GM12878 (cell line): ENCODE measurements around the gene COL15A1. TPM values are rescaled to one million over a fixed set of nuclear protein-coding genes. Genes with fewer than 3 reads are reported as not detected.

Source experiments
- ATAC-seq: fragments of 200-7000 bp; cut with Tn5 transposase; 3 replicates; pipeline ENCODE4 v1.9.1; 2020; ENCODE audit warnings: mild to moderate bottlenecking, moderate library complexity
- BruUV-seq: library from RNA; stranded (reverse); fragments of 400-500 nt; replicated peaks from 2 replicates; lab custom pipeline; 2021; lab: Mats Ljungman, UMichigan
- CTCF ChIA-PET: fragments of 300-600 bp; sonication (Branson Sonifier 250); formaldehyde crosslinking; extraction: SDS; loops from one replicate; lab custom pipeline; 2021; ENCODE audit warnings: inconsistent platforms; lab: Yijun Ruan, JAX
- POLR2A ChIA-PET: fragments of 350-600 bp; formaldehyde crosslinking; extraction: SDS; loops from one replicate; lab custom pipeline; 2021; ENCODE audit warnings: inconsistent platforms; lab: Charles Lee
- RAD21 ChIA-PET: fragments of 300-600 bp; sonication (Branson Sonifier 250); formaldehyde crosslinking; loops from one replicate; lab custom pipeline; 2023; ENCODE audit warnings: antibody characterized with exemption; ENCODE audit not compliant: unreplicated experiment; lab: Charles Lee
- SMC1A ChIA-PET: fragments of 300-600 bp; sonication (Branson Sonifier 250); formaldehyde crosslinking; loops from one replicate; lab custom pipeline; 2023; ENCODE audit not compliant: unreplicated experiment, uncharacterized antibody; lab: Charles Lee
- DNase-seq: peaks from one replicate; pipeline ENCODE4 v3.0.0-alpha.2; 2011; ENCODE audit warnings: low read depth, low spot score
- FAIRE-seq: peaks from 3 replicates; lab custom pipeline; 2011; peaks lifted over from hg19 to GRCh38; lab: Jason Lieb, UNC
- H2AFZ ChIP-seq: 2 replicates; pipeline ENCODE4 v1.6.0; 2011; ENCODE audit warnings: low read depth, low read length, control low read depth; ENCODE audit not compliant: control insufficient read depth
- H3K27ac ChIP-seq: 2 replicates; pipeline ENCODE4 v1.5.1; 2011; ENCODE audit warnings: control low read depth; ENCODE audit not compliant: control insufficient read depth, insufficient read depth
- H3K27me3 ChIP-seq, 2 experiments: replicated peaks in 1 of 2; 2 replicates each; pipeline versions ENCODE4 v1.6.0 to v1.6.1; 2011; ENCODE audit warnings: low read length in 1 of 2; ENCODE audit not compliant: control insufficient read depth in 2 of 2, insufficient read depth in 2 of 2
- H3K36me3 ChIP-seq, 2 experiments: 2 replicates each; pipeline ENCODE4 v1.5.1; 2011; ENCODE audit warnings: low read length in 1 of 2; ENCODE audit not compliant: control insufficient read depth in 2 of 2, insufficient read depth in 2 of 2
- H3K4me1 ChIP-seq: 2 replicates; pipeline ENCODE4 v1.6.1; 2011; ENCODE audit warnings: mild to moderate bottlenecking, low read length, moderate library complexity, mixed read lengths; ENCODE audit not compliant: control insufficient read depth, insufficient read depth
- H3K4me2 ChIP-seq: 2 replicates; pipeline ENCODE4 v1.6.0; 2011; ENCODE audit warnings: control low read depth; ENCODE audit not compliant: control insufficient read depth, insufficient read depth
- H3K4me3 ChIP-seq: fragments of 200-600 bp; sonication (generic); 2 replicates; pipeline ENCODE4 v1.5.1; 2016
- H3K79me2 ChIP-seq: 2 replicates; pipeline ENCODE4 v1.6.0; 2011; ENCODE audit warnings: low read length; ENCODE audit not compliant: control insufficient read depth, insufficient read depth
- H3K9ac ChIP-seq: 2 replicates; pipeline ENCODE4 v1.8.0; 2011; ENCODE audit warnings: low read length, control low read depth, mixed read lengths; ENCODE audit not compliant: control insufficient read depth, insufficient read depth
- H3K9me3 ChIP-seq: replicated peaks from 3 replicates; pipeline ENCODE4 v1.5.1; 2011; ENCODE audit warnings: mild to moderate bottlenecking, low read length; ENCODE audit not compliant: control insufficient read depth, insufficient read depth
- H4K20me1 ChIP-seq: 2 replicates; pipeline ENCODE4 v1.6.0; 2011; ENCODE audit not compliant: control insufficient read depth, insufficient read depth
- MTA3 ChIP-seq: IDR thresholded peaks from 2 replicates; pipeline ENCODE4 v1.6.1; 2012; ENCODE audit warnings: low read length, inconsistent platforms, borderline replicate concordance
- POU2F2 ChIP-seq: IDR thresholded peaks from 3 replicates; pipeline ENCODE4 v1.6.1; 2011; ENCODE audit warnings: low read depth, mild to moderate bottlenecking, low read length, borderline replicate concordance
- RFX5 ChIP-seq: IDR thresholded peaks from 2 replicates; pipeline ENCODE4 v1.6.1; 2011; ENCODE audit warnings: low read depth, low read length, improper control_type of control experiment
- SIN3A ChIP-seq: IDR thresholded peaks from 2 replicates; pipeline ENCODE4 v1.6.1; 2012; ENCODE audit warnings: low read depth, low read length, improper control_type of control experiment
- SKIL ChIP-seq: fragments of 450-650 bp; IDR thresholded peaks from 2 replicates; pipeline ENCODE4 v1.6.1; 2017; ENCODE audit warnings: mild to moderate bottlenecking, low read depth, inconsistent platforms; ENCODE audit not compliant: poor library complexity, severe bottlenecking
- SUZ12 ChIP-seq: fragments of 200-600 bp; sonication (generic); IDR thresholded peaks from one replicate; pipeline ENCODE4 v1.6.1; 2018; ENCODE audit warnings: antibody characterized with exemption, mild to moderate bottlenecking; ENCODE audit not compliant: unreplicated experiment
- TAF1 ChIP-seq: IDR thresholded peaks from 2 replicates; pipeline ENCODE4 v1.6.1; 2011; ENCODE audit warnings: mild to moderate bottlenecking, low read depth, low read length, borderline replicate concordance
- TCF12 ChIP-seq: IDR thresholded peaks from 2 replicates; pipeline ENCODE4 v1.6.1; 2011; ENCODE audit warnings: low read depth, mild to moderate bottlenecking, low read length
- ZBED1 ChIP-seq: IDR thresholded peaks from 2 replicates; pipeline ENCODE4 v1.6.1; 2016; ENCODE audit warnings: borderline replicate concordance
- WGBS: methylation state at CpG from one replicate; pipeline ENCODE4 v1.1.6; 2016; ENCODE audit warnings: low lambda C conversion rate; ENCODE audit not compliant: insufficient replicate concordance, insufficient coverage; ENCODE audit errors: missing lambda C conversion rate; 5-methylcytosine and 5-hydroxymethylcytosine counted together
- in situ Hi-C: fragments of 300-500 bp; cut with MboI; formaldehyde crosslinking; loops from 9 replicates; pipeline ENCODE4 v1.14.3; 2018; ENCODE audit warnings: mixed read lengths
- intact Hi-C: fragments of 100-400 bp; cut with micrococcal nuclease; formaldehyde crosslinking; loops from one replicate; pipeline ENCODE4 v1.14.2; 2022; ENCODE audit not compliant: unreplicated experiment
- polyA plus RNA-seq, 11 experiments: library from polyadenylated mRNA; depleted of rRNA in 4 of 11; unstranded in 6 of 11; stranded (reverse) in 5 of 11; fragments of >200 nt; fragmentation: Nextera tagmentation in 4 of 11; fragmentation: Illumina TruSeq in 1 of 11; extraction: Ambion mirVana in 4 of 11; extraction: Trizol in 1 of 11; gene quantifications; 1 replicate in 1 of 11; 2 replicates in 10 of 11; pipeline versions ENCODE4 v1.2.1 to v1.2.3, GENCODE V29; 2011 to 2016; ENCODE audit warnings: inconsistent platforms in 2 of 11, missing spikeins in 2 of 11, low read depth in 1 of 11
- total RNA-seq, 4 experiments: library from RNA; depleted of rRNA in 3 of 4; stranded (reverse); fragments of >200 nt in 3 of 4; fragmentation: Illumina TruSeq in 1 of 4; extraction: Trizol in 1 of 4; gene quantifications; 2 replicates each; pipeline versions ENCODE4 v1.2.1 to v1.2.3, GENCODE V29; 2013 to 2021
- TF ChIP-seq, protein P1 (sequence below): IDR thresholded peaks from 2 replicates; pipeline ENCODE4 v1.6.1; 2012; ENCODE audit warnings: improper control_type of control experiment, low read depth, low read length; ENCODE audit not compliant: insufficient replicate concordance
- TF ChIP-seq, protein P2 (sequence below), 3 experiments: IDR thresholded peaks in 2 of 3; conservative IDR thresholded peaks in 1 of 3; 2 replicates each; pipeline ENCODE4 v1.5.1; 2011; ENCODE audit warnings: low read depth in 3 of 3, low read length in 3 of 3, mild to moderate bottlenecking in 3 of 3, control low read depth in 2 of 3, moderate library complexity in 2 of 3, inconsistent platforms in 1 of 3, mixed read lengths in 1 of 3; ENCODE audit not compliant: control insufficient read depth in 2 of 3, insufficient read depth in 1 of 3; ENCODE audit errors: extremely low read depth in 1 of 3

Gene COL15A1
- total and polyA plus RNA-seq, 10 of the 15 experiments (the other 5 are each of a cell fraction or from before 2014, with no cell fraction given): 0.01 to 0.28 (median 0.06) TPM; not detected in 2

GRCh38 chr9:99114846-99115500, 171.3 kb downstream of the COL15A1 start (continued):
- TF ChIP-seq, protein P1, sequence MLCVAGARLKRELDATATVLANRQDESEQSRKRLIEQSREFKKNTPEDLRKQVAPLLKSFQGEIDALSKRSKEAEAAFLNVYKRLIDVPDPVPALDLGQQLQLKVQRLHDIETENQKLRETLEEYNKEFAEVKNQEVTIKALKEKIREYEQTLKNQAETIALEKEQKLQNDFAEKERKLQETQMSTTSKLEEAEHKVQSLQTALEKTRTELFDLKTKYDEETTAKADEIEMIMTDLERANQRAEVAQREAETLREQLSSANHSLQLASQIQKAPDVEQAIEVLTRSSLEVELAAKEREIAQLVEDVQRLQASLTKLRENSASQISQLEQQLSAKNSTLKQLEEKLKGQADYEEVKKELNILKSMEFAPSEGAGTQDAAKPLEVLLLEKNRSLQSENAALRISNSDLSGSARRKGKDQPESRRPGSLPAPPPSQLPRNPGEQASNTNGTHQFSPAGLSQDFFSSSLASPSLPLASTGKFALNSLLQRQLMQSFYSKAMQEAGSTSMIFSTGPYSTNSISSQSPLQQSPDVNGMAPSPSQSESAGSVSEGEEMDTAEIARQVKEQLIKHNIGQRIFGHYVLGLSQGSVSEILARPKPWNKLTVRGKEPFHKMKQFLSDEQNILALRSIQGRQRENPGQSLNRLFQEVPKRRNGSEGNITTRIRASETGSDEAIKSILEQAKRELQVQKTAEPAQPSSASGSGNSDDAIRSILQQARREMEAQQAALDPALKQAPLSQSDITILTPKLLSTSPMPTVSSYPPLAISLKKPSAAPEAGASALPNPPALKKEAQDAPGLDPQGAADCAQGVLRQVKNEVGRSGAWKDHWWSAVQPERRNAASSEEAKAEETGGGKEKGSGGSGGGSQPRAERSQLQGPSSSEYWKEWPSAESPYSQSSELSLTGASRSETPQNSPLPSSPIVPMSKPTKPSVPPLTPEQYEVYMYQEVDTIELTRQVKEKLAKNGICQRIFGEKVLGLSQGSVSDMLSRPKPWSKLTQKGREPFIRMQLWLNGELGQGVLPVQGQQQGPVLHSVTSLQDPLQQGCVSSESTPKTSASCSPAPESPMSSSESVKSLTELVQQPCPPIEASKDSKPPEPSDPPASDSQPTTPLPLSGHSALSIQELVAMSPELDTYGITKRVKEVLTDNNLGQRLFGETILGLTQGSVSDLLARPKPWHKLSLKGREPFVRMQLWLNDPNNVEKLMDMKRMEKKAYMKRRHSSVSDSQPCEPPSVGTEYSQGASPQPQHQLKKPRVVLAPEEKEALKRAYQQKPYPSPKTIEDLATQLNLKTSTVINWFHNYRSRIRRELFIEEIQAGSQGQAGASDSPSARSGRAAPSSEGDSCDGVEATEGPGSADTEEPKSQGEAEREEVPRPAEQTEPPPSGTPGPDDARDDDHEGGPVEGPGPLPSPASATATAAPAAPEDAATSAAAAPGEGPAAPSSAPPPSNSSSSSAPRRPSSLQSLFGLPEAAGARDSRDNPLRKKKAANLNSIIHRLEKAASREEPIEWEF: no peak
- TF ChIP-seq, all 136 proteins: peak for 0

DNA sequence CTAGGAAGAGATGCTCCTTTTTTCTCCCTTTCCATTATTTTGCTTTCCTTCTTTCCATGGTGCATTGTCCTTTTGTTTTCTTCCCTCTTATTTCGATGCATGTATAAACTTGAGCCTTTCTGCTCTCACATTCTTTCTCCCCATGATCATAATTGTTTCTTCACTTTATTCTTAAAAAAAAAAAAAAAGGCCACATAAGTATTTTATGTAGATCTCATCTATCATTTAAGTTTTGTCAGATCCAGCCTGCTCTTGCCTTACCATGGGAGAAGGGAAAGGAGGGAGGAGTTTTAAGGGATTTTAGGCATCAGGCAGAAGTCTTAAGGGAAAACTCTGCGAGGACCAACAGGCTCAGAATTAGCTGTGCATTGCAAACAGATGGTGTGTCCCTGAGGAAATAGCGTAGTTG, 172.3 kb downstream of the COL15A1 start:
- no TSS peak for BruUV-seq
- Histone ChIP-seq H3K27me3 (no peaks in the 10 kb centered on the region), H3K4me3 (no peak overlapping the region), H3K9me3 (no peaks in the 10 kb centered on the region), H3K9ac (no peak overlapping the region), H3K4me1 (peaks cover 22% of the 10 kb centered on the region), H2AFZ (no peak overlapping the region), H3K4me2 (no peak overlapping the region), H3K36me3 (no peaks in the 10 kb centered on the region), H4K20me1 (no peaks in the 10 kb centered on the region), H3K27ac (no peak overlapping the region), H3K79me2 (peaks cover 26% of the 10 kb centered on the region)
- TF ChIP-seq MTA3: no peak
- no peak for TF ChIP-seq ZBED1
- no peak for TF ChIP-seq POU2F2
- TF ChIP-seq SKIL: no peak
- TF ChIP-seq SIN3A: no peak
- TF ChIP-seq, protein P2, sequence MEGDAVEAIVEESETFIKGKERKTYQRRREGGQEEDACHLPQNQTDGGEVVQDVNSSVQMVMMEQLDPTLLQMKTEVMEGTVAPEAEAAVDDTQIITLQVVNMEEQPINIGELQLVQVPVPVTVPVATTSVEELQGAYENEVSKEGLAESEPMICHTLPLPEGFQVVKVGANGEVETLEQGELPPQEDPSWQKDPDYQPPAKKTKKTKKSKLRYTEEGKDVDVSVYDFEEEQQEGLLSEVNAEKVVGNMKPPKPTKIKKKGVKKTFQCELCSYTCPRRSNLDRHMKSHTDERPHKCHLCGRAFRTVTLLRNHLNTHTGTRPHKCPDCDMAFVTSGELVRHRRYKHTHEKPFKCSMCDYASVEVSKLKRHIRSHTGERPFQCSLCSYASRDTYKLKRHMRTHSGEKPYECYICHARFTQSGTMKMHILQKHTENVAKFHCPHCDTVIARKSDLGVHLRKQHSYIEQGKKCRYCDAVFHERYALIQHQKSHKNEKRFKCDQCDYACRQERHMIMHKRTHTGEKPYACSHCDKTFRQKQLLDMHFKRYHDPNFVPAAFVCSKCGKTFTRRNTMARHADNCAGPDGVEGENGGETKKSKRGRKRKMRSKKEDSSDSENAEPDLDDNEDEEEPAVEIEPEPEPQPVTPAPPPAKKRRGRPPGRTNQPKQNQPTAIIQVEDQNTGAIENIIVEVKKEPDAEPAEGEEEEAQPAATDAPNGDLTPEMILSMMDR (IDR thresholded peaks at IDR 0.05 in 2 of 3, conservative IDR thresholded peaks at IDR 0.05 in 1 of 3; ENCODE audit: control insufficient read depth in 2 of 3, extremely low read depth in 1 of 3, insufficient read depth in 1 of 3, low read depth in 3 of 3, low read length in 3 of 3): no peak
- TF ChIP-seq TAF1: no peak
- no peak for TF ChIP-seq TCF12
- TF ChIP-seq RFX5: no peak
- TF ChIP-seq SUZ12: no peak
- ATAC-seq: no peak
- FAIRE-seq: no peak
- SMC1A ChIA-PET: interaction anchor here (0.7 to 12.5 kb wide), 3 partner anchors 10 to 58 kb away, joined by 3 to 129 read pairs (median 8); no protein-coding TSS in a partner anchor
- WGBS: 89% methylated on average over 3 of the region's 3 CpGs
- intact Hi-C loops: no loop called here
- no peak for DNase-seq
- RAD21 ChIA-PET: interaction anchor here (1.1 kb wide), 1 partner anchor 10 kb away, joined by 4 read pairs; no protein-coding TSS in a partner anchor
- CTCF ChIA-PET: interaction anchor here (1.6 kb wide), 1 partner anchor 25 kb away, joined by 4 read pairs; no protein-coding TSS in a partner anchor
- POLR2A ChIA-PET: no interaction called here
- in situ Hi-C loops: no loop called here
